Breast epithelium (tissue), 3 donors: ENCODE results near the gene TM2D1.
"Not testable (repeated sequence)": the region's sequence is repeated elsewhere in the genome, so short reads cannot be mapped to it uniquely, and the experiment has no call there.

ENCODE experiments used
- CTCF ChIP-seq, 3 donors: fragments of 450-650 bp; IDR thresholded peaks; one replicate each; pipeline ENCODE4 v1.5.1; 2016 to 2017; ENCODE audit warnings: antibody characterized with exemption in 3 of 3, mild to moderate bottlenecking in 3 of 3, moderate library complexity in 3 of 3
- POLR2A ChIP-seq: fragments of 450-650 bp; IDR thresholded peaks from one replicate; pipeline ENCODE4 v1.6.1; 2016; ENCODE audit warnings: antibody characterized with exemption, mild to moderate bottlenecking, moderate library complexity
- POLR2AphosphoS5 ChIP-seq, 3 donors: sonication (generic); formaldehyde crosslinking; IDR thresholded peaks; one replicate each; pipeline ENCODE4 v1.6.1; 2017; ENCODE audit warnings: antibody characterized with exemption in 3 of 3

GRCh38 chr1:61730679-61731078, 5.7 kb upstream of the TM2D1 start:
- not testable (repeated sequence) for TF ChIP-seq CTCF (IDR thresholded peaks at IDR 0.05); POLR2A; POLR2AphosphoS5 (IDR thresholded peaks at IDR 0.05)
